HCT116 (cell line): ENCODE results near the gene AIFM2. TPM values are rescaled to one million over a fixed set of nuclear protein-coding genes. Genes with fewer than 3 reads are reported as not detected.

Source experiments
- ATAC-seq: fragments of 200-7000 bp; cut with Tn5 transposase; 2 replicates; pipeline ENCODE4 v1.9.1; 2020; ENCODE audit warnings: mild to moderate bottlenecking, moderate library complexity
- BruUV-seq: library from RNA; stranded (reverse); fragments of 400-500 nt; replicated peaks from 2 replicates; lab custom pipeline; 2021; lab: Mats Ljungman, UMichigan
- CTCF ChIA-PET: fragments of 300-600 bp; sonication (Branson Sonifier 250); formaldehyde crosslinking; loops from one replicate; lab custom pipeline; 2021; ENCODE audit warnings: antibody characterized with exemption; lab: Charles Lee
- POLR2A ChIA-PET: fragments of 300-600, 350-600 bp; sonication (Branson Sonifier 250); formaldehyde crosslinking; loops from one replicate; lab custom pipeline; 2021; ENCODE audit warnings: antibody characterized with exemption; lab: Charles Lee
- RAD21 ChIA-PET, 2 experiments: fragments of 300-600 bp; sonication (Branson Sonifier 250); formaldehyde crosslinking; loops; one replicate each; lab custom pipeline; 2023; ENCODE audit warnings: low total read pairs in 2 of 2; ENCODE audit not compliant: uncharacterized antibody in 2 of 2, unreplicated experiment in 2 of 2, low non-redundant PET in 1 of 2; lab: Charles Lee
- DNase-seq: peaks from one replicate; pipeline ENCODE4 v3.0.0-alpha.2; 2010; ENCODE audit warnings: low read depth, low spot score
- H2AFZ ChIP-seq: fragments of 200-600 bp; shearing (Covaris generic), sonication (generic); 2 replicates; pipeline ENCODE4 v1.6.1; 2017; ENCODE audit warnings: low read depth, mixed run types, mixed read lengths, antibody characterized with exemption, low read length; ENCODE audit not compliant: poor library complexity, severe bottlenecking
- H3K27ac ChIP-seq: 2 replicates; pipeline ENCODE4 v1.5.1; 2012; ENCODE audit warnings: low read depth, low read length
- H3K27me3 ChIP-seq: fragments of 200-600 bp; sonication (generic); 2 replicates; pipeline ENCODE4 v1.6.1; 2016; ENCODE audit warnings: mixed run types, low read length, mixed read lengths; ENCODE audit not compliant: insufficient read depth
- H3K36me3 ChIP-seq, 2 experiments: fragments of 200-500 bp in 1 of 2; fragments of 200-600 bp in 1 of 2; sonication (Bioruptor generic) in 1 of 2; sonication (generic) in 1 of 2; 2 replicates each; pipeline versions ENCODE4 v1.5.1 to v1.6.1; 2014 to 2016; ENCODE audit warnings: low read length in 2 of 2, inconsistent platforms in 1 of 2, mixed read lengths in 1 of 2, mixed run types in 1 of 2; ENCODE audit not compliant: insufficient read depth in 2 of 2, control insufficient read depth in 1 of 2
- H3K4me1 ChIP-seq, 2 experiments: fragments of 200-600 bp in 1 of 2; sonication (generic) in 1 of 2; 2 replicates each; pipeline versions ENCODE4 v1.5.1 to v1.6.1; 2012 to 2017; ENCODE audit warnings: low read length in 2 of 2, inconsistent platforms in 1 of 2, mild to moderate bottlenecking in 1 of 2, mixed read lengths in 1 of 2, mixed run types in 1 of 2, moderate library complexity in 1 of 2; ENCODE audit not compliant: insufficient read depth in 2 of 2, control insufficient read depth in 1 of 2
- H3K4me2 ChIP-seq: fragments of 200-600 bp; sonication (generic); 2 replicates; pipeline ENCODE4 v1.6.1; 2017; ENCODE audit warnings: mixed run types, low read length, mixed read lengths
- H3K4me3 ChIP-seq, 2 experiments: fragments of 200-600 bp in 1 of 2; sonication (generic) in 1 of 2; replicated peaks in 1 of 2; 2 replicates each; pipeline ENCODE4 v1.5.1; 2011 to 2016; ENCODE audit warnings: low read length in 2 of 2, control low read depth in 1 of 2, low read depth in 1 of 2, mild to moderate bottlenecking in 1 of 2, mixed read lengths in 1 of 2, mixed run types in 1 of 2
- H3K79me2 ChIP-seq: fragments of 200-600 bp; sonication (generic); 2 replicates; pipeline ENCODE4 v1.6.1; 2017; ENCODE audit warnings: mild to moderate bottlenecking, mixed run types, low read length, moderate library complexity, mixed read lengths; ENCODE audit not compliant: insufficient read depth
- H3K9ac ChIP-seq: fragments of 200-600 bp; sonication (generic); 2 replicates; pipeline ENCODE4 v1.6.1; 2016; ENCODE audit warnings: low read length, mixed read lengths
- H3K9me2 ChIP-seq: fragments of 200-600 bp; sonication (generic), shearing (Covaris generic); 2 replicates; pipeline ENCODE4 v1.6.1; 2017; ENCODE audit warnings: mixed run types, mild to moderate bottlenecking, moderate library complexity; ENCODE audit not compliant: insufficient read depth
- H3K9me3 ChIP-seq, 2 experiments: fragments of 200-500 bp in 1 of 2; fragments of 200-600 bp in 1 of 2; sonication (Bioruptor generic) in 1 of 2; sonication (generic) in 1 of 2; 2 replicates each; pipeline ENCODE4 v1.6.1; 2014 to 2017; ENCODE audit warnings: low read length in 2 of 2, mixed read lengths in 2 of 2, inconsistent platforms in 1 of 2, low read depth in 1 of 2, mild to moderate bottlenecking in 1 of 2, mixed run types in 1 of 2, moderate library complexity in 1 of 2; ENCODE audit not compliant: control insufficient read depth in 1 of 2, insufficient read depth in 1 of 2
- H4K20me1 ChIP-seq: fragments of 200-600 bp; sonication (generic), shearing (Covaris generic); 2 replicates; pipeline ENCODE4 v1.6.1; 2017; ENCODE audit warnings: mixed run types, mild to moderate bottlenecking, moderate library complexity; ENCODE audit not compliant: insufficient read depth
- CTCF ChIP-seq, 3 experiments: fragments of 200-600 bp in 1 of 3; sonication (generic) in 1 of 3; IDR thresholded peaks in 2 of 3; conservative IDR thresholded peaks in 1 of 3; 2 replicates each; pipeline ENCODE4 v1.5.1; 2012 to 2017; ENCODE audit warnings: low read depth in 2 of 3, low read length in 2 of 3, antibody characterized with exemption in 1 of 3, borderline replicate concordance in 1 of 3, control low read depth in 1 of 3, mild to moderate bottlenecking in 1 of 3, mixed read lengths in 1 of 3, mixed run types in 1 of 3, moderate library complexity in 1 of 3; ENCODE audit not compliant: insufficient read depth in 1 of 3
- EGR1 ChIP-seq: IDR thresholded peaks from 2 replicates; pipeline ENCODE4 v1.6.1; 2012; ENCODE audit warnings: low read depth
- ELF1 ChIP-seq: IDR thresholded peaks from 2 replicates; pipeline ENCODE4 v1.6.1; 2012; ENCODE audit warnings: low read depth, borderline replicate concordance
- EZH2phosphoT487 ChIP-seq: fragments of 200-600 bp; IDR thresholded peaks from 2 replicates; pipeline ENCODE4 v1.6.1; 2018; ENCODE audit warnings: antibody characterized with exemption, borderline replicate concordance
- FOSL1 ChIP-seq: IDR thresholded peaks from 2 replicates; pipeline ENCODE4 v1.6.1; 2012; ENCODE audit warnings: low read depth
- JUND ChIP-seq: IDR thresholded peaks from 2 replicates; pipeline ENCODE4 v1.6.1; 2012
- POLR2AphosphoS5 ChIP-seq: IDR thresholded peaks from 2 replicates; pipeline ENCODE4 v1.6.1; 2011; ENCODE audit warnings: mild to moderate bottlenecking, low read depth, low read length, moderate library complexity
- REST ChIP-seq: IDR thresholded peaks from 2 replicates; pipeline ENCODE4 v1.6.1; 2012; ENCODE audit warnings: low read depth
- SP1 ChIP-seq: IDR thresholded peaks from 2 replicates; pipeline ENCODE4 v1.6.1; 2012; ENCODE audit warnings: low read depth
- SRF ChIP-seq: IDR thresholded peaks from 2 replicates; pipeline ENCODE4 v1.6.1; 2012; ENCODE audit warnings: low read depth
- TCF7L2 ChIP-seq: IDR thresholded peaks from 2 replicates; pipeline ENCODE4 v1.7.0; 2011; ENCODE audit warnings: borderline replicate concordance, inconsistent platforms; ENCODE audit not compliant: insufficient read depth, insufficient read length; ENCODE audit errors: extremely low read depth
- YY1 ChIP-seq: IDR thresholded peaks from 2 replicates; pipeline ENCODE4 v1.6.1; 2011; ENCODE audit warnings: low read length, low read depth, moderate library complexity, mild to moderate bottlenecking; ENCODE audit not compliant: insufficient replicate concordance; ENCODE audit errors: extremely low read depth
- intact Hi-C: fragments of 100-400 bp; cut with micrococcal nuclease; formaldehyde crosslinking; loops from 2 replicates; pipeline ENCODE4 v1.10.0; 2022
- total RNA-seq: library from RNA; stranded (reverse); gene quantifications from one replicate; pipeline ENCODE4 v1.2.1, GENCODE V29; 2021; ENCODE audit not compliant: unreplicated experiment

The AIFM2 gene
- total RNA-seq, 1 experiment from 2014 or later = 20.0 TPM

- RAD21 ChIA-PET = no interaction called here
- POLR2A ChIA-PET = no interaction called here
- no peak for ATAC-seq
- Histone ChIP-seq H3K4me3 (no peak overlapping the region), H3K4me1 (no peaks in the 10 kb centered on the region), H3K9me3 (no peaks in the 10 kb centered on the region), H4K20me1 (no peaks in the 10 kb centered on the region), H3K27ac (no peak overlapping the region), H2AFZ (no peak overlapping the region), H3K9me2 (no peaks in the 10 kb centered on the region), H3K79me2 (no peaks in the 10 kb centered on the region), H3K9ac (no peak overlapping the region), H3K36me3 (peaks cover 10 to 56% of the 10 kb centered on the region in 2 experiments; a peak in 3 of 4 replicates), H3K27me3 (no peaks in the 10 kb centered on the region), H3K4me2 (no peak overlapping the region)
- BruUV-seq = no TSS peak
- CTCF ChIA-PET = interaction anchor here (2.4 to 3.0 kb wide), 3 partner anchors 9 to 270 kb away, joined by 6 to 12 read pairs (median 10); partner anchors contain the start of gene TYSND1
- TF ChIP-seq REST (no peak), EZH2phosphoT487 (no peak), EGR1 (no peak), SRF (no peak), POLR2AphosphoS5 (no peak), YY1 (no peak), SP1 (no peak), ELF1 (no peak), CTCF (IDR thresholded peaks at IDR 0.05 in 2 of 3, conservative IDR thresholded peaks at IDR 0.05 in 1 of 3; ENCODE audit: borderline replicate concordance in 1 of 3, insufficient read depth in 1 of 3, low read depth in 2 of 3, low read length in 2 of 3) (no peak), TCF7L2 (no peak), JUND (no peak), FOSL1 (no peak)
- intact Hi-C loops = no loop called here
- DNase-seq = no peak
These were observed 15.0 kb downstream of the AIFM2 start for GRCh38 chr10:70117646-70118045.
